Measurements from ENCODE around the gene EMC1.

- no peak for TF ChIP-seq CTCF (optimal IDR thresholded peaks at IDR 0.05 in 1 of 3, IDR thresholded peaks at IDR 0.05 in 1 of 3, conservative IDR thresholded peaks at IDR 0.05 in 1 of 3; ENCODE audit: extremely low read depth in 1 of 3, insufficient read depth in 2 of 3, low read length in 3 of 3)
- no peak for TF ChIP-seq EZH2 (IDR thresholded peaks at IDR 0.05; ENCODE audit: low read length)
Observed at GRCh38 chr1:19187852-19188251, 63.5 kb downstream of the EMC1 start.

Data from keratinocyte (primary cell).